Activated naive CD4-positive, alpha-beta T cell treated with anti-CD3 and anti-CD28 coated beads, Interleukin-2, amount 10 ng/mL, durations not matched to agents 7 days and 5 days (primary cell): ENCODE measurements around the gene NLGN1.

Experiments
- CTCF ChIA-PET: fragments of 350-600 bp; sonication (Branson Sonifier 250); formaldehyde crosslinking; loops from one replicate; lab custom pipeline; 2021; ENCODE audit warnings: antibody characterized with exemption; lab: Charles Lee
- DNase-seq: peaks from one replicate; pipeline ENCODE4 v3.0.0-alpha.2; 2020
- H3K27ac Mint-ChIP-seq: one replicate; pipeline ENCODE4 v1.8.0; 2021; ENCODE audit warnings: mild to moderate bottlenecking, moderate library complexity, mixed read lengths
- H3K27me3 Mint-ChIP-seq: one replicate; pipeline ENCODE4 v1.8.0; 2021; ENCODE audit warnings: mild to moderate bottlenecking, mixed read lengths
- H3K36me3 Mint-ChIP-seq: one replicate; pipeline ENCODE4 v1.8.0; 2021; ENCODE audit warnings: mixed read lengths
- H3K4me1 Mint-ChIP-seq: one replicate; pipeline ENCODE4 v1.8.0; 2021; ENCODE audit warnings: mixed read lengths
- H3K4me3 Mint-ChIP-seq: one replicate; pipeline ENCODE4 v1.8.0; 2021; ENCODE audit warnings: mild to moderate bottlenecking, moderate library complexity, mixed read lengths
- H3K9me3 Mint-ChIP-seq: one replicate; pipeline ENCODE4 v1.8.0; 2021; ENCODE audit warnings: mixed read lengths

The NLGN1 gene

DNA sequence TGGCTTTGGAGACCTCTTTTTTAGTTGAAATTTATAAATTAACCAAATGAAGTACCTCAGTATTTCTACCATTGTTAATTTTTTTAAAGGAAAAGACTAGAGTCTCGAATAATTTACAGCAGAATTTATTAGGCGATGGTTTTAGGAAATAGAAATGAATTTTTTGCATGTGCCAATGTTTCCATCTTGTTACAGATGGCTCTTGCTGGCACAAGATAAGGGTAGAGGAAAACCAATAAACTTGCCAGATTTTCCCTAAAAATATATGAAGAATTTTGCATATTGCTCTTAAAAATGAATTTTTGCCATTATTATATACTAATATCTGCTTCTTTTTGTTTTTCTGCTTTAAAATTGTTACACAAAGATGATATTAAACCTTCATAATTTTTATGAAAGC lies 380.7 kb downstream of the NLGN1 start:
- no peaks in the 10 kb centered on the region for H3K36me3 Mint-ChIP-seq
- peaks cover 2% of the 10 kb centered on the region for H3K9me3 Mint-ChIP-seq
- no peak for DNase-seq
- H3K27ac Mint-ChIP-seq, result no peak overlapping the region
- no peaks in the 10 kb centered on the region for H3K27me3 Mint-ChIP-seq
- CTCF ChIA-PET, result no interaction called here
- no peaks in the 10 kb centered on the region for H3K4me1 Mint-ChIP-seq
- no peak overlapping the region for H3K4me3 Mint-ChIP-seq

DNA sequence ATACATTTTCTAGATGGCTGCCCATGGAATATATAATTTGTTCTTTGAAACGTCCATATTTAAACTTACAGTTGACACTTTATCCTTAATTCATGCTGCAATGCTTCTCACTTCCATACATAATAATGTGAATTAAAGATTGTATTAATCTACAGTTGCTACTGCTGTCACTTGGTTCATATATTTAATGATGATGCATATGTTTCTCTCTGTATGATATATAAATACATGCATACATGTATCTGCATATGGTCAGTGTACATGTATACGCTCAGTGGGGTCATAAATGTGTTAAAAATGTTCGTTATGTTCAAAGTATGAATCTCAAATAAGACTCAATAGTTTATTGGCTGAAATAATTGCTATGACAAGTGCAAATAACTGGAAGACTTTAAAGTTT lies 382.5 kb downstream of the NLGN1 start:
- CTCF ChIA-PET, result no interaction called here
- Mint-ChIP-seq H3K4me1 (no peaks in the 10 kb centered on the region), H3K4me3 (no peak overlapping the region), H3K36me3 (no peaks in the 10 kb centered on the region), H3K27me3 (no peaks in the 10 kb centered on the region), H3K27ac (no peak overlapping the region), H3K9me3 (peaks cover 2% of the 10 kb centered on the region)
- DNase-seq, result no peak

DNA sequence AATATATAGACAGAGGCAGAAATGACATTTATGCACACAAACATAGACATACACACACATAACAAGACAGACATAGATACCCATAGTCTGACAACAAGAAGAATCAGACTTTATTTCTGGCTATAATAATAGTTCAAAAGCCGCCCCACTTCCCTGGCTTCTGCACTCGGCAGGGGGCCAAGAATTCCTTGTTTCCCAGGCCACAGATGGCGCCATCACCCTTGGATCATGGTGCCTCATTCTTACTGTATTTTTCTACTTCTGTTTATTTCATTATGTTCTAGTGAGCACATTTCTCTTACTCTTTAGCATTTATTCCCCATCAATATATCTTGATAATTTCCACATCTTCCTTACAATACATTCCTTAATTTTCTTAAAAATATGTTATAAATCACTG lies 387.5 kb downstream of the NLGN1 start:
- CTCF ChIA-PET, result no interaction called here
- Mint-ChIP-seq H3K27me3 (no peaks in the 10 kb centered on the region), H3K4me1 (no peaks in the 10 kb centered on the region), H3K27ac (no peak overlapping the region), H3K9me3 (peaks cover 4% of the 10 kb centered on the region), H3K36me3 (no peaks in the 10 kb centered on the region), H3K4me3 (no peak overlapping the region)
- DNase-seq, result no peak

- CTCF ChIA-PET, result no interaction called here
- Mint-ChIP-seq H3K27me3 (no peaks in the 10 kb centered on the region), H3K27ac (no peak overlapping the region), H3K36me3 (no peaks in the 10 kb centered on the region), H3K9me3 (peaks cover 2% of the 10 kb centered on the region), H3K4me1 (no peaks in the 10 kb centered on the region), H3K4me3 (no peak overlapping the region)
- DNase-seq, result no peak
Measured at GRCh38 chr3:173789530-173790162, 392.1 kb downstream of the NLGN1 start.

DNA sequence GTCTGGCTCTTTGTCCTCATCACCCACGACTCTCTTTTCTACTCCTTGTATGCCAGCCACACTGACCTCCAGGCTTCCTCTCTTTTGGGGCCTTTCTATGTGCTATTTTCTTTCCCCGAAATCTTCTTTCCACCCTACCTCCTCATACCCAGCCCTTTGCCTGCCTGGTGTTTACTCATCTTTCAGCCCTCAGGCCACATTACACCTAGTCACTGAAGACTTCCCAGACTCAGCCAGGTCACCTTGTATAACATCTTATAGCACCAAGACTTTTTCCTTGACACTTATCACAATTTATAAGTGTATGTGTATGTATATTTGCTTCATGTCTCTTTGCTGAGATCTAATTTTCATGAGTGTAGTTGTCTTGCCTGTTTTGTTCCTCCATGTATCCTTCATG lies 396.4 kb downstream of the NLGN1 start:
- Mint-ChIP-seq H3K4me3 (no peak overlapping the region), H3K9me3 (no peaks in the 10 kb centered on the region), H3K36me3 (no peaks in the 10 kb centered on the region), H3K27me3 (no peaks in the 10 kb centered on the region), H3K27ac (no peak overlapping the region), H3K4me1 (no peaks in the 10 kb centered on the region)
- CTCF ChIA-PET, result no interaction called here
- no peak for DNase-seq

DNA sequence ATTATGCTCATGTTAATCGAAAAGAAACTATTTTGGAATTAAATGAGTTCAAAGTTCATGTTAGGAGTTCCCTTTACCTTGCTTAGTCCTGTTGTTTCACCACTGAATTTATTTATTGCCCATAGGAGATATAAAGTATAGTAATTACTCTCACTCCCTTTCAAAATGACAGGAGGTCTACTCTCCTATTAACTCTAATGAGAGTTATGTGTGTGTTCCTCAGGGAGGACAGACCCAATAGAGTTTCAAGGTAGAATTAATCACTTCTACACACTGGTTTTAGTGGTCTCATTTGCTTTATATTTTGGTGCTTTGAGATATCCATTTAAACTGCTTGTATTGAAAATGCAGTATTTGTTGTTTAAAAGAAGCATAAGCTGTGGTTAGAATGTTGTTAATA lies 398.9 kb downstream of the NLGN1 start:
- CTCF ChIA-PET, result no interaction called here
- H3K36me3 Mint-ChIP-seq, result no peaks in the 10 kb centered on the region
- no peaks in the 10 kb centered on the region for H3K9me3 Mint-ChIP-seq
- H3K4me1 Mint-ChIP-seq, result no peaks in the 10 kb centered on the region
- DNase-seq, result no peak
- H3K27me3 Mint-ChIP-seq, result no peaks in the 10 kb centered on the region
- no peak overlapping the region for H3K27ac Mint-ChIP-seq
- no peak overlapping the region for H3K4me3 Mint-ChIP-seq

GRCh38 chr3:173796890-173797289 lies 399.3 kb downstream of the NLGN1 start:
- Mint-ChIP-seq H3K4me3 (no peak overlapping the region), H3K27ac (no peak overlapping the region), H3K4me1 (no peaks in the 10 kb centered on the region), H3K9me3 (no peaks in the 10 kb centered on the region), H3K27me3 (no peaks in the 10 kb centered on the region), H3K36me3 (no peaks in the 10 kb centered on the region)
- no peak for DNase-seq
- CTCF ChIA-PET, result no interaction called here

- DNase-seq, result no peak
- Mint-ChIP-seq H3K4me1 (no peaks in the 10 kb centered on the region), H3K9me3 (no peaks in the 10 kb centered on the region), H3K4me3 (no peak overlapping the region), H3K36me3 (no peaks in the 10 kb centered on the region), H3K27ac (no peak overlapping the region), H3K27me3 (no peaks in the 10 kb centered on the region)
- CTCF ChIA-PET, result no interaction called here
Measured at GRCh38 chr3:173799060-173799816, 401.7 kb downstream of the NLGN1 start.

GRCh38 chr3:173800154-173800553 lies 402.6 kb downstream of the NLGN1 start:
- CTCF ChIA-PET, result no interaction called here

GRCh38 chr3:173814809-173815208 lies 417.3 kb downstream of the NLGN1 start:
- CTCF ChIA-PET, result no interaction called here

More at GRCh38 chr3:173800154-173800553, 402.6 kb downstream of the NLGN1 start:
- no peak for DNase-seq
- Mint-ChIP-seq H3K4me1 (no peaks in the 10 kb centered on the region), H3K27ac (no peak overlapping the region), H3K36me3 (no peaks in the 10 kb centered on the region), H3K4me3 (no peak overlapping the region), H3K9me3 (no peaks in the 10 kb centered on the region), H3K27me3 (no peaks in the 10 kb centered on the region)

GRCh38 chr3:173819368-173819767 lies 421.8 kb downstream of the NLGN1 start:
- peaks cover 6% of the 10 kb centered on the region for H3K9me3 Mint-ChIP-seq
- H3K4me3 Mint-ChIP-seq, result no peak overlapping the region
- no peaks in the 10 kb centered on the region for H3K36me3 Mint-ChIP-seq
- DNase-seq, result no peak
- H3K4me1 Mint-ChIP-seq, result no peaks in the 10 kb centered on the region
- H3K27me3 Mint-ChIP-seq, result no peaks in the 10 kb centered on the region
- CTCF ChIA-PET, result no interaction called here
- H3K27ac Mint-ChIP-seq, result no peak overlapping the region

More at GRCh38 chr3:173814809-173815208, 417.3 kb downstream of the NLGN1 start:
- no peaks in the 10 kb centered on the region for H3K4me1 Mint-ChIP-seq
- H3K4me3 Mint-ChIP-seq, result no peak overlapping the region
- H3K27me3 Mint-ChIP-seq, result no peaks in the 10 kb centered on the region
- no peaks in the 10 kb centered on the region for H3K36me3 Mint-ChIP-seq
- peaks cover 8% of the 10 kb centered on the region for H3K9me3 Mint-ChIP-seq
- no peak overlapping the region for H3K27ac Mint-ChIP-seq
- DNase-seq, result no peak

DNA sequence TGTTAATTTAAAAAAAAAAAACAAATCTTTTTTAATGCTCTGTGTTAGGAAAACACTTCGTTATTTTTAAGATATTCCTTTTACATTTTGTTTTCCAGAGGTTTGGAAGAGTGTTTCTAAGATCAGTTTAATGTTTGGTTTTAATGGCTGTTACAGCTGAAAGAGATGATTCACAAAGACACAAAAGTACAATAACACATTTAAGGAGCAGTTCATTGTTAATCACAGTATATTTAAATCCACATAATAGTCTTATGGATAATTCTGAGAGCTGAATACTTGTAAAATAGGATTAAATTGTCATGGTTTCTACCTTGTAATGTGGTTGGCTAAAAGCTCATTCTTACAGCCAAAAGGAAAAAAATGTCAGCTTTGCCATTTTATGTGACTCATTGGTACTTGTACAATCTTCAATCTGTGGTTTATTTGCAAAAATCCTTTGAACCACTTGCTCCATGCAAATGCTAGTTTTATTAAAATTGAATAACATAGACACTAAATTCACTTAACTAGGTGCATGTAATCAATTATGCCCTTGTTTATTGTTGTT lies 426.4 kb downstream of the NLGN1 start:
- no peaks in the 10 kb centered on the region for H3K36me3 Mint-ChIP-seq
- H3K27me3 Mint-ChIP-seq, result no peaks in the 10 kb centered on the region
- CTCF ChIA-PET, result no interaction called here
- no peak for DNase-seq
- no peak overlapping the region for H3K27ac Mint-ChIP-seq
- H3K4me3 Mint-ChIP-seq, result no peak overlapping the region
- H3K9me3 Mint-ChIP-seq, result peaks cover 3% of the 10 kb centered on the region
- no peaks in the 10 kb centered on the region for H3K4me1 Mint-ChIP-seq

GRCh38 chr3:173825730-173826129 lies 428.2 kb downstream of the NLGN1 start:
- Mint-ChIP-seq H3K4me3 (no peak overlapping the region), H3K27me3 (no peaks in the 10 kb centered on the region), H3K27ac (no peak overlapping the region), H3K36me3 (no peaks in the 10 kb centered on the region), H3K4me1 (no peaks in the 10 kb centered on the region), H3K9me3 (peaks cover 1% of the 10 kb centered on the region)
- CTCF ChIA-PET, result no interaction called here
- DNase-seq, result no peak

DNA sequence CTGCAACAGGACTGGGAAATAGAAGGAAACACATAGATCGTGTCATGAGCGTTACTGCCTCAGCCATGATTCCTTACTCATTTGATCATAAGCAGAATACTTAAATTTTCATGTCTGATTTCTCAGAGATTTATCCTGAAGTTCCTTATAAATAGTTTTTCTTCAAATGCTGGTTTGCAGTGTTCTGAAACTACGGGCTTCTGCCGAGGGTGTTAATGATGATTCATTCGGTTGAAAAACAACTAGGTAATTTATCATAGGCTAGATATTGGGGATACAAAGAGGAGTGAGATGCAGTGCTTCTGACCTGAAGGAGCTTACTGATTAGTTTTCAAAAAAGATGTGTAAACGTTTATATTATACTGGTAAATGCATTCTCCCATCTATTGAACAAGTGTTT lies 428.9 kb downstream of the NLGN1 start:
- Mint-ChIP-seq H3K9me3 (peaks cover 1% of the 10 kb centered on the region), H3K4me3 (no peak overlapping the region), H3K36me3 (no peaks in the 10 kb centered on the region), H3K4me1 (no peaks in the 10 kb centered on the region), H3K27me3 (no peaks in the 10 kb centered on the region), H3K27ac (no peak overlapping the region)
- DNase-seq, result no peak
- CTCF ChIA-PET, result no interaction called here
